Measurements from ENCODE around the gene PPY. TPM values are rescaled to one million over a fixed set of nuclear protein-coding genes. Genes with fewer than 3 reads are reported as not detected.

The PPY gene
- total RNA-seq, 1 experiment from 2014 or later: not detected

GRCh38 chr17:43956222-43956621, 13.9 kb upstream of the PPY start:
- Histone ChIP-seq H2BK120ac (ENCODE audit: low read depth, low read length, poor library complexity, severe bottlenecking) (no peak overlapping the region), H3K9ac (ENCODE audit: extremely low read depth, insufficient read length, low read length) (no peak overlapping the region), H3K4ac (ENCODE audit: low read depth, low read length) (no peak overlapping the region), H3K4me1 (ENCODE audit: insufficient read depth, low read length) (0 out of 2 replicates have a peak, but pooled peaks cover 2% of the 10 kb centered on the region), H3K27ac (ENCODE audit: insufficient read length, low read depth, low read length) (no peak overlapping the region), H3K18ac (ENCODE audit: insufficient read length, low read depth, low read length) (no peak overlapping the region), H2AFZ (ENCODE audit: low read length) (no peak overlapping the region), H2BK5ac (ENCODE audit: insufficient read length, low read length) (no peak overlapping the region), H2BK20ac (ENCODE audit: low read depth, low read length, poor library complexity, severe bottlenecking) (no peak overlapping the region), H4K8ac (replicated peaks; ENCODE audit: insufficient read length, low read depth, low read length) (no peak overlapping the region), H2BK12ac (ENCODE audit: insufficient read length, low read depth, low read length) (no peak overlapping the region), H3T11ph (ENCODE audit: low read length) (no peak overlapping the region), H3K14ac (ENCODE audit: insufficient read depth, low read length) (no peak overlapping the region), H4K5ac (ENCODE audit: insufficient read length, low read depth, low read length) (no peak overlapping the region), H4K20me1 (ENCODE audit: control insufficient read depth, insufficient read depth, insufficient read length) (no peaks in the 10 kb centered on the region), H2AK5ac (ENCODE audit: insufficient read length, low read length) (no peak overlapping the region), H3K23me2 (ENCODE audit: insufficient read length, low read depth, low read length, poor library complexity, severe bottlenecking) (peaks cover 15% of the 10 kb centered on the region), H3K56ac (ENCODE audit: insufficient read length, low read depth, low read length) (no peak overlapping the region), H3K79me2 (ENCODE audit: insufficient read depth, low read length) (no peaks in the 10 kb centered on the region), H3K23ac (ENCODE audit: insufficient read length, low read depth, low read length) (no peak overlapping the region), H3K27me3 (ENCODE audit: insufficient read depth, low read length) (peaks cover 4% of the 10 kb centered on the region; the same call in 1 of the 2 replicates), H2BK15ac (ENCODE audit: low read depth, low read length) (no peak overlapping the region), H3K79me1 (ENCODE audit: insufficient read depth, low read depth, low read length, poor library complexity, severe bottlenecking) (no peaks in the 10 kb centered on the region), H4K91ac (ENCODE audit: insufficient read length, low read depth, low read length) (no peak overlapping the region), H3K4me2 (ENCODE audit: insufficient read depth, insufficient read length, low read length) (no peak overlapping the region), H3K9me3 (ENCODE audit: control insufficient read depth, low read depth, low read length) (no peaks in the 10 kb centered on the region)
- H3K4me1 Mint-ChIP-seq: peaks cover 12 to 14% of the 10 kb centered on the region in 2 experiments
- H3K4me3 Mint-ChIP-seq: no peak overlapping the region
- peaks cover 31% of the 10 kb centered on the region for H3K27me3 Mint-ChIP-seq (ENCODE audit: low read depth)
- H3K9me3 Mint-ChIP-seq: no peaks in the 10 kb centered on the region
- DNase-seq: no peak
- WGBS (ENCODE audit: extremely low coverage, insufficient read length, low lambda C conversion rate): no CpG with 5 or more reads among the region's 8 CpGs
- no peaks in the 10 kb centered on the region; a peak in 1 of 7 replicates for H3K36me3 Mint-ChIP-seq (ENCODE audit: insufficient read depth in 1 of 3, low read depth in 3 of 3)
- no peak for TF ChIP-seq CTCF (conservative IDR thresholded peaks at IDR 0.05)
- peak overlapping the region in 1 of 3 experiments; percentile 65; a peak in 1 of 7 replicates for H3K27ac Mint-ChIP-seq

Data from H9 (cell line).